DOHH2 (cell line): ENCODE measurements around the gene GADD45G.

ENCODE experiments used
- H3F3A ChIP-seq: fragments of 200-600 bp; sonication (generic), shearing (Covaris generic); 2 replicates; pipeline ENCODE4 v1.6.0; 2016; ENCODE audit warnings: antibody characterized with exemption, mild to moderate bottlenecking; ENCODE audit not compliant: control insufficient read depth, insufficient read depth
- H3K27ac ChIP-seq: fragments of 200-600 bp; sonication (generic); 2 replicates; pipeline ENCODE4 v1.5.1; 2014; ENCODE audit warnings: low read depth, mild to moderate bottlenecking, low read length, moderate library complexity
- H3K27me3 ChIP-seq: fragments of 200-600 bp; sonication (generic); 2 replicates; pipeline ENCODE4 v1.6.1; 2014; ENCODE audit warnings: mild to moderate bottlenecking, low read length, mixed read lengths; ENCODE audit not compliant: control insufficient read depth
- H3K36me3 ChIP-seq: fragments of 200-600 bp; sonication (generic); 2 replicates; pipeline ENCODE4 v1.6.1; 2014; ENCODE audit warnings: mild to moderate bottlenecking, low read length, moderate library complexity, mixed read lengths; ENCODE audit not compliant: control insufficient read depth
- H3K4me1 ChIP-seq: fragments of 200-600 bp; sonication (generic); 2 replicates; pipeline ENCODE4 v1.6.1; 2014; ENCODE audit warnings: mild to moderate bottlenecking, low read length, mixed read lengths; ENCODE audit not compliant: control insufficient read depth
- H3K4me2 ChIP-seq: fragments of 200-600 bp; sonication (generic); 2 replicates; pipeline ENCODE4 v1.6.0; 2014; ENCODE audit warnings: mild to moderate bottlenecking, low read length, moderate library complexity
- H3K4me3 ChIP-seq: fragments of 200-600 bp; sonication (generic); 2 replicates; pipeline ENCODE4 v1.5.1; 2014; ENCODE audit warnings: mild to moderate bottlenecking, low read length, mixed read lengths
- H3K79me2 ChIP-seq: fragments of 200-600 bp; sonication (generic); 2 replicates; pipeline ENCODE4 v1.6.1; 2014; ENCODE audit warnings: mild to moderate bottlenecking, low read length, mixed read lengths; ENCODE audit not compliant: control insufficient read depth
- H3K9me2 ChIP-seq: fragments of 200-600 bp; sonication (generic); replicated peaks from 2 replicates; pipeline ENCODE4 v1.6.1; 2014; ENCODE audit warnings: mild to moderate bottlenecking, low read length, mixed read lengths; ENCODE audit not compliant: control insufficient read depth
- H3K9me3 ChIP-seq: fragments of 200-600 bp; sonication (generic); 2 replicates; pipeline ENCODE4 v1.6.1; 2014; ENCODE audit warnings: antibody characterized with exemption, low read length, mixed read lengths; ENCODE audit not compliant: control insufficient read depth, insufficient read depth
- H4K20me1 ChIP-seq: fragments of 200-600 bp; sonication (generic); 2 replicates; pipeline ENCODE4 v1.6.0; 2014; ENCODE audit warnings: low read depth, mild to moderate bottlenecking, antibody characterized with exemption, low read length, moderate library complexity; ENCODE audit not compliant: control insufficient read depth, insufficient read depth
- EZH2phosphoT487 ChIP-seq: fragments of 200-600 bp; sonication (generic); IDR thresholded peaks from 2 replicates; pipeline ENCODE4 v1.6.1; 2017; ENCODE audit warnings: borderline replicate concordance, mild to moderate bottlenecking, antibody characterized with exemption, low read length, moderate library complexity, mixed read lengths
- TF ChIP-seq, protein P1 (sequence below): fragments of 200-600 bp; sonication (generic); IDR thresholded peaks from one replicate; pipeline ENCODE4 v1.5.1; 2014; ENCODE audit warnings: antibody characterized with exemption, mild to moderate bottlenecking, low read depth, low read length; ENCODE audit not compliant: poor library complexity, severe bottlenecking

Gene GADD45G

DNA sequence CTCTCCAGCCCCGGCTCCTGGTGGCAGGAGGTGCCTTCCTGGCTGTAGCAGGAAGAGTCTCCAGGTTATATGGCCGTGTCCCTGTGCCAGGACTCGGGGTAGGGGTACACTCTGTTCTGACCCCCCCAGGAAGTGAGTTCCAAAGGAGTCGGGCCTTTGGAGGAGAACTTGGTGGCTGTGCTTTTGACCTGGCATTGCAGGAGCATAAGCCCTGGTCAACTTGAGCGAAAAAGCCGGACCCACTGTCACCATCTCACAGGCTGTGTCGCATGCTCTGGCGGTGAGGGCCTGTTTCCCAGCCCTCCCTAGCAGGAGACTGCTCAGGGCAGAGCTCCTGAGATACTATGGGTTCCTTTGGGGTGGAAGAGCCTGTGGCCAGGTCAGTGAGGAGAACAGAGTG is 36.0 kb downstream of the GADD45G start:
- no peaks in the 10 kb centered on the region for H3K79me2 ChIP-seq
- no peaks in the 10 kb centered on the region for H3F3A ChIP-seq
- no peak for TF ChIP-seq EZH2phosphoT487
- H3K4me2 ChIP-seq = no peak overlapping the region
- no peak overlapping the region for H3K27ac ChIP-seq
- no peaks in the 10 kb centered on the region for H3K9me2 ChIP-seq
- no peaks in the 10 kb centered on the region for H3K4me1 ChIP-seq
- peaks cover 7% of the 10 kb centered on the region; the same call in 1 of the 2 replicates for H3K27me3 ChIP-seq
- H3K36me3 ChIP-seq = no peaks in the 10 kb centered on the region
- no peaks in the 10 kb centered on the region for H4K20me1 ChIP-seq
- no peaks in the 10 kb centered on the region for H3K9me3 ChIP-seq
- no peak overlapping the region for H3K4me3 ChIP-seq

DNA sequence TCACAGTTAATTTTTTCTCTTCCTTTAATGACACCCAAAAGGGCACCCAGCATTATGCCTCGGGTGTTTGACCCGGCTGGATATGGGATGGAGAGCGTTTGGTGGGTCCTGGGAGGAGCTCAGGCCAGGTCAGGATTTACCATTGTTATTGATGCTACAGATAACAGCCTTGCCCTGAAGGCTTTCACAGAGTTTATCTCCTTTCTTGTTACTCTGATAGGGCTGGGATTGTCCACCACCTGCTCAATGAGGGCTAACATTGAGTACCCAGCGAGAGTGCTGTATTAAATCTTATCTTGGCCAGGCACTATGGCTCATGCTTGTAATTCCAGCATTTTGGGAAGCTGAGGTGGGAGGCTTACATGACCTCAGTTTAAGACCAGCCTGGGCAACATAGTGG is 37.2 kb downstream of the GADD45G start:
- Histone ChIP-seq H3K9me3 (no peaks in the 10 kb centered on the region), H3K4me1 (no peaks in the 10 kb centered on the region), H3K9me2 (no peaks in the 10 kb centered on the region), H3K27me3 (peaks cover 7% of the 10 kb centered on the region; the same call in 1 of the 2 replicates), H3K4me2 (no peak overlapping the region), H4K20me1 (no peaks in the 10 kb centered on the region), H3K4me3 (no peak overlapping the region), H3F3A (no peaks in the 10 kb centered on the region), H3K79me2 (no peaks in the 10 kb centered on the region), H3K27ac (no peak overlapping the region), H3K36me3 (no peaks in the 10 kb centered on the region)
- no peak for TF ChIP-seq EZH2phosphoT487
- TF ChIP-seq, protein P1, sequence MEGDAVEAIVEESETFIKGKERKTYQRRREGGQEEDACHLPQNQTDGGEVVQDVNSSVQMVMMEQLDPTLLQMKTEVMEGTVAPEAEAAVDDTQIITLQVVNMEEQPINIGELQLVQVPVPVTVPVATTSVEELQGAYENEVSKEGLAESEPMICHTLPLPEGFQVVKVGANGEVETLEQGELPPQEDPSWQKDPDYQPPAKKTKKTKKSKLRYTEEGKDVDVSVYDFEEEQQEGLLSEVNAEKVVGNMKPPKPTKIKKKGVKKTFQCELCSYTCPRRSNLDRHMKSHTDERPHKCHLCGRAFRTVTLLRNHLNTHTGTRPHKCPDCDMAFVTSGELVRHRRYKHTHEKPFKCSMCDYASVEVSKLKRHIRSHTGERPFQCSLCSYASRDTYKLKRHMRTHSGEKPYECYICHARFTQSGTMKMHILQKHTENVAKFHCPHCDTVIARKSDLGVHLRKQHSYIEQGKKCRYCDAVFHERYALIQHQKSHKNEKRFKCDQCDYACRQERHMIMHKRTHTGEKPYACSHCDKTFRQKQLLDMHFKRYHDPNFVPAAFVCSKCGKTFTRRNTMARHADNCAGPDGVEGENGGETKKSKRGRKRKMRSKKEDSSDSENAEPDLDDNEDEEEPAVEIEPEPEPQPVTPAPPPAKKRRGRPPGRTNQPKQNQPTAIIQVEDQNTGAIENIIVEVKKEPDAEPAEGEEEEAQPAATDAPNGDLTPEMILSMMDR = no peak

DNA sequence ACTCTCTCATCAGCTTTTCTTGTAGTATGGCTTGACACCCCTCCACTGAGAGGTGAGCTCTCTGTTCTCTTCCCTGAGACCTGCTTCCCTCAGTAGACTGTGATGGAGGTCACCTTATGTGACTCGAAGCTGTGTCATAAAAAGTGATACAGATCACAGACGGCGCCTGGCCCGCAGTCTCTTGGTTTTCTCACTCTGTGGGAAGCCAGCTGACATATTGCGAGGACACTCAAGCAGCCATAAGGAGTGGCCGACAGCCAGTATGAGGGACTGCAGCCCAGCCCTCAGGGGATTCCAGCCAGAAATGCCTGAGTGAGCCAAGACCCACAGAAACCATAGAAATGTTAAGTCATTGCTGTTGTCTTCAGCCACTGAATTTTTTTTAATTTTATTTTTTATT is 38.0 kb downstream of the GADD45G start:
- Histone ChIP-seq H3K27me3 (peaks cover 7% of the 10 kb centered on the region; the same call in 1 of the 2 replicates), H3K79me2 (no peaks in the 10 kb centered on the region), H3K9me3 (no peaks in the 10 kb centered on the region), H3K36me3 (no peaks in the 10 kb centered on the region), H4K20me1 (no peaks in the 10 kb centered on the region), H3K4me2 (no peak overlapping the region), H3K9me2 (no peaks in the 10 kb centered on the region), H3F3A (no peaks in the 10 kb centered on the region), H3K4me3 (no peak overlapping the region), H3K27ac (no peak overlapping the region), H3K4me1 (no peaks in the 10 kb centered on the region)
- TF ChIP-seq EZH2phosphoT487 = no peak
- TF ChIP-seq, protein P1 = no peak

DNA sequence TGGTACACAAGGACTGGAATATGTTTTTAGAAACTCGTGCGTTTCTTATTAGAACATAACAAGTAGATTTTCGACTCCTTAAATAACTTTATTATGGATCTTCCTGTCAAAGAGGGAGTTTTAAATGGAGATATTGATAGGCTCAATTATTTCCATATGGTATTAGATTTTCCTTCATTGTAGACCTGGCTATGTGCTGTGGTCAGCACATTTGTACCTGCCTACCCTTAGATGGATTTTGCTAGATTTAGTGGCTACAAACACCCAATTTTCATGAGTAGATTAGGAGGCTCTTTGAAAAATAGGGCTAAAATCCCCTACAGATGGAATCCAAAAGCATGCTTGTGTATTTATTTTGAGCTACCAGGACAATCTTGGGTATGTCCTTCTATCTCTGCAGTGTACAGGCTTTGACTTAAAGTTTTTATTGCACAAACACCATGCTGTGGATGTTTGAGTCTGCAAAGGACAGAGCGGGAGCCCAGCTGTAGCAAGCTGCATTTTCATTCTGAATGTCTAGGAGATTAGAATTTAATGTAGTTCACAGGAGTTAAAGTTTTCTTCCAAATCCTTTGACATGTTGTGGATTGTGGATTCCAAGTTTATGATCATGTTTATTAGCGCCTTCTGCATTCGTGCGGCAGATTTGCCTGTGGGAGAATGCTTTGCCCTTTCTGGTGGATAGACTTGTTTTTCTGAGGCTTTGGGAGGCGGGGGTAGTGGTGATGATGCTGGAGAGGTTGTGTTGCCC is 41.6 kb downstream of the GADD45G start:
- peaks cover 7% of the 10 kb centered on the region; the same call in 1 of the 2 replicates for H3K27me3 ChIP-seq
- no peaks in the 10 kb centered on the region for H3K9me3 ChIP-seq
- no peak overlapping the region for H3K27ac ChIP-seq
- H4K20me1 ChIP-seq = no peaks in the 10 kb centered on the region
- no peaks in the 10 kb centered on the region for H3K4me1 ChIP-seq
- no peaks in the 10 kb centered on the region for H3K79me2 ChIP-seq
- no peak overlapping the region for H3K4me3 ChIP-seq
- no peaks in the 10 kb centered on the region for H3K36me3 ChIP-seq
- H3K9me2 ChIP-seq = no peaks in the 10 kb centered on the region
- TF ChIP-seq EZH2phosphoT487 = no peak
- TF ChIP-seq, protein P1 = no peak
- H3K4me2 ChIP-seq = no peak overlapping the region
- H3F3A ChIP-seq = no peaks in the 10 kb centered on the region
